Nephron progenitor cell (in vitro differentiated cells): ENCODE data around the gene ID3.
A peak's percentile ranks its signal among the peaks of the same experiment; 100 is the strongest.

Experiments used
- DNase-seq: peaks from one replicate; pipeline ENCODE4 v3.0.0; 2021
- H3K27ac Mint-ChIP-seq: 2 replicates; pipeline ENCODE4 v1.8.0; 2021; ENCODE audit warnings: mild to moderate bottlenecking, moderate library complexity, mixed read lengths
- H3K27me3 Mint-ChIP-seq: 2 replicates; pipeline ENCODE4 v1.8.0; 2021; ENCODE audit warnings: mild to moderate bottlenecking, low read depth, mixed read lengths; ENCODE audit not compliant: poor library complexity
- H3K36me3 Mint-ChIP-seq: 2 replicates; pipeline ENCODE4 v1.8.0; 2021; ENCODE audit warnings: low read depth, mixed read lengths
- H3K4me1 Mint-ChIP-seq: 2 replicates; pipeline ENCODE4 v1.8.0; 2021; ENCODE audit warnings: mixed read lengths
- H3K4me3 Mint-ChIP-seq: 2 replicates; pipeline ENCODE4 v1.8.0; 2021; ENCODE audit warnings: mild to moderate bottlenecking, moderate library complexity, mixed read lengths
- H3K9me3 Mint-ChIP-seq: 2 replicates; pipeline ENCODE4 v1.8.0; 2021; ENCODE audit warnings: mild to moderate bottlenecking, moderate library complexity, mixed read lengths
- CTCF ChIP-seq: fragments of 200-600 bp; sonication (generic); IDR thresholded peaks from 2 replicates; pipeline ENCODE4 v1.5.0; 2021; ENCODE audit warnings: antibody characterized with exemption

Gene ID3

GRCh38 chr1:23533246-23534023 is 25.9 kb downstream of the ID3 start:
- Mint-ChIP-seq H3K4me1 (peaks cover 34% of the 10 kb centered on the region), H3K36me3 (no peaks in the 10 kb centered on the region), H3K27me3 (peaks cover 32% of the 10 kb centered on the region), H3K4me3 (no peak overlapping the region), H3K9me3 (no peaks in the 10 kb centered on the region), H3K27ac (no peak overlapping the region)
- no peak for DNase-seq
- TF ChIP-seq CTCF, result no peak

GRCh38 chr1:23531562-23532094 is 27.7 kb downstream of the ID3 start:
- no peak overlapping the region for H3K27ac Mint-ChIP-seq
- H3K9me3 Mint-ChIP-seq, result no peaks in the 10 kb centered on the region
- no peaks in the 10 kb centered on the region for H3K36me3 Mint-ChIP-seq
- no peak for TF ChIP-seq CTCF
- no peak for DNase-seq
- H3K4me1 Mint-ChIP-seq, result peaks cover 35% of the 10 kb centered on the region
- peak overlapping the region; percentile 91 for H3K4me3 Mint-ChIP-seq
- peaks cover 32% of the 10 kb centered on the region for H3K27me3 Mint-ChIP-seq

GRCh38 chr1:23530747-23531561 is 28.3 kb downstream of the ID3 start, which contains the start of gene E2F2:
Gene E2F2, minus strand, starts transcription at chr1:23531233. Its CDS starts 440 bp downstream, at chr1:23530793.
- peaks cover 29% of the 10 kb centered on the region for H3K27me3 Mint-ChIP-seq
- no peak within 1 kb of the TSS for H3K27ac Mint-ChIP-seq
- TF ChIP-seq CTCF, result no peak
- peak within 1 kb of the TSS; percentile 91 for H3K4me3 Mint-ChIP-seq
- peak; percentile 77 for DNase-seq
- peaks cover 37% of the 10 kb centered on the region for H3K4me1 Mint-ChIP-seq
- H3K36me3 Mint-ChIP-seq, result no peaks in the 10 kb centered on the region
- H3K9me3 Mint-ChIP-seq, result no peaks in the 10 kb centered on the region

GRCh38 chr1:23530087-23530746 is 29.1 kb downstream of the ID3 start:
- H3K27me3 Mint-ChIP-seq, result peaks cover 27% of the 10 kb centered on the region
- peaks cover 40% of the 10 kb centered on the region for H3K4me1 Mint-ChIP-seq
- no peaks in the 10 kb centered on the region for H3K36me3 Mint-ChIP-seq
- DNase-seq, result no peak
- H3K27ac Mint-ChIP-seq, result no peak overlapping the region
- no peaks in the 10 kb centered on the region for H3K9me3 Mint-ChIP-seq
- peak overlapping the region; percentile 71 for H3K4me3 Mint-ChIP-seq
- no peak for TF ChIP-seq CTCF

- H3K9me3 Mint-ChIP-seq, result no peaks in the 10 kb centered on the region
- H3K27me3 Mint-ChIP-seq, result peaks cover 23% of the 10 kb centered on the region
- TF ChIP-seq CTCF, result no peak
- H3K27ac Mint-ChIP-seq, result no peak overlapping the region
- peaks cover 40% of the 10 kb centered on the region for H3K4me1 Mint-ChIP-seq
- no peak for DNase-seq
- H3K4me3 Mint-ChIP-seq, result peak overlapping the region; percentile 71
- H3K36me3 Mint-ChIP-seq, result no peaks in the 10 kb centered on the region
Measured at GRCh38 chr1:23529146-23530086, 29.9 kb downstream of the ID3 start.
